Skeletal muscle satellite cell (primary cell): ENCODE results near the gene PRPS2.

Source experiments
- H3K27me3 ChIP-seq: 2 replicates; pipeline ENCODE4 v1.7.0; 2013; ENCODE audit warnings: low read length; ENCODE audit not compliant: control insufficient read depth, insufficient read depth
- H3K36me3 ChIP-seq: 2 replicates; pipeline ENCODE4 v1.7.0; 2013; ENCODE audit warnings: mild to moderate bottlenecking, control low read depth, low read length; ENCODE audit not compliant: insufficient read depth
- H3K4me1 ChIP-seq: 2 replicates; pipeline ENCODE4 v1.7.0; 2013; ENCODE audit warnings: low read length; ENCODE audit not compliant: control insufficient read depth, insufficient read depth
- H3K4me2 ChIP-seq: 2 replicates; pipeline ENCODE4 v1.7.0; 2013; ENCODE audit warnings: mild to moderate bottlenecking, low read length
- H3K4me3 ChIP-seq: 2 replicates; pipeline ENCODE4 v1.7.0; 2013; ENCODE audit warnings: low read length
- H3K9ac ChIP-seq: 2 replicates; pipeline ENCODE4 v1.7.0; 2013; ENCODE audit warnings: mild to moderate bottlenecking, low read depth, low read length, moderate library complexity
- H3K9me3 ChIP-seq: replicated peaks from 2 replicates; pipeline ENCODE4 v1.7.0; 2013; ENCODE audit warnings: mild to moderate bottlenecking, control low read depth, low read length

The PRPS2 gene

GRCh38 chrX:12867685-12868084, 76.5 kb downstream of the PRPS2 start:
- Histone ChIP-seq H3K9ac (no peak overlapping the region), H3K4me3 (no peak overlapping the region), H3K9me3 (no peaks in the 10 kb centered on the region), H3K27me3 (no peaks in the 10 kb centered on the region), H3K4me2 (no peak overlapping the region), H3K36me3 (no peaks in the 10 kb centered on the region), H3K4me1 (no peaks in the 10 kb centered on the region)

- no peak overlapping the region for H3K4me3 ChIP-seq
- H3K36me3 ChIP-seq = no peaks in the 10 kb centered on the region
- no peaks in the 10 kb centered on the region for H3K27me3 ChIP-seq
- no peak overlapping the region for H3K4me2 ChIP-seq
- H3K9ac ChIP-seq = no peak overlapping the region
- H3K9me3 ChIP-seq = no peaks in the 10 kb centered on the region
- no peaks in the 10 kb centered on the region for H3K4me1 ChIP-seq
Observed at GRCh38 chrX:12868747-12869146, 77.5 kb downstream of the PRPS2 start.

GRCh38 chrX:12871257-12871656, 80.0 kb downstream of the PRPS2 start:
- H3K27me3 ChIP-seq = no peaks in the 10 kb centered on the region
- H3K4me1 ChIP-seq = no peaks in the 10 kb centered on the region
- H3K9me3 ChIP-seq = no peaks in the 10 kb centered on the region
- H3K4me2 ChIP-seq = no peak overlapping the region
- no peak overlapping the region for H3K9ac ChIP-seq
- H3K4me3 ChIP-seq = no peak overlapping the region
- no peaks in the 10 kb centered on the region for H3K36me3 ChIP-seq

GRCh38 chrX:12872741-12873140, 81.5 kb downstream of the PRPS2 start:
- H3K36me3 ChIP-seq = no peaks in the 10 kb centered on the region
- no peaks in the 10 kb centered on the region for H3K27me3 ChIP-seq
- no peak overlapping the region for H3K4me3 ChIP-seq
- no peaks in the 10 kb centered on the region for H3K4me1 ChIP-seq
- H3K4me2 ChIP-seq = no peak overlapping the region
- no peaks in the 10 kb centered on the region for H3K9me3 ChIP-seq
- H3K9ac ChIP-seq = no peak overlapping the region
